Limb (tissue), 2 donors: ENCODE measurements around the gene RXFP4.

Experiments used
- DNase-seq, 2 donors: peaks; one replicate each; pipeline ENCODE4 v3.0.0-alpha.2; 2016; ENCODE audit errors: extremely low spot score in 2 of 2

Gene RXFP4

GRCh38 chr1:155960081-155960745 lies 18.8 kb downstream of the RXFP4 start:
- no peak for DNase-seq

DNA sequence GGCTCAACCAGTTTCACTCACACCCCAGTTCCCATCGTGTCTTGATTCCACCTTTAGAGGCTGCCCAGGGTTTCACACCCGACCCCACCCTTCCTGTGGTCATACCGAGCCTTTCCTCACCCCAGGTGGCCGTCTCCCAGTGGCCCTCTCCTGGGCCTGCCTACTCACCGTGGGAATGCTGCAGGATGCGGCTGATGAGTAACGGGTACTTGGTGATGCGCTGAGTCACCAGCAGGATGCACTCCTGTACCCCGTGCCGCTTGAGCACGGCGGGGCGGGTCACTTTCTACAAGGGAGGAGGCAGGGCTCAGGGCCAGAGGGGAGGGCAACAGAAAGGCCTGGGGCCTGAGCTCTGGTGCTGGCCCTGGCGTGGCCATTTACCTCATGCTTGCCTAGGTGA lies 20.5 kb downstream of the RXFP4 start:
- DNase-seq = no peak

GRCh38 chr1:155962599-155963211 lies 21.3 kb downstream of the RXFP4 start:
- no peak for DNase-seq

DNA sequence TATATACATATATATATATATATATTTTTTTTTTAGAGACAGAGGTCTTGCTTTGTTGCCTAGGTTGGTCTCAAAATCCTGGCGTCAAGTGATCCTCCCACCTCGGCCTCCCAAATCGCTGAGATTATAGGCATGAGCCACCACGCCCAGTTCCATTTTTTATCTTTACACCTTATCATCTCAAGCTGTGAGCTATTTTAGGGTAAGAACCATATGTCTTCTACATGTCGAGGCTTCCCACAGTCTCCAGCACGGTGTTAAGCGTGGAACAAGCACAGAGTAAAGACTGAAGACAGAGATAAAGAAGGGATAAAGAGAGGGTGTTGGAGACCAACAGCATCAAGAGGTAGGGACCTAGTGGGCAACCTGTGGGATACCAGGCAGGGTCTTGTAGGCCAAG lies 22.8 kb downstream of the RXFP4 start:
- no peak for DNase-seq

DNA sequence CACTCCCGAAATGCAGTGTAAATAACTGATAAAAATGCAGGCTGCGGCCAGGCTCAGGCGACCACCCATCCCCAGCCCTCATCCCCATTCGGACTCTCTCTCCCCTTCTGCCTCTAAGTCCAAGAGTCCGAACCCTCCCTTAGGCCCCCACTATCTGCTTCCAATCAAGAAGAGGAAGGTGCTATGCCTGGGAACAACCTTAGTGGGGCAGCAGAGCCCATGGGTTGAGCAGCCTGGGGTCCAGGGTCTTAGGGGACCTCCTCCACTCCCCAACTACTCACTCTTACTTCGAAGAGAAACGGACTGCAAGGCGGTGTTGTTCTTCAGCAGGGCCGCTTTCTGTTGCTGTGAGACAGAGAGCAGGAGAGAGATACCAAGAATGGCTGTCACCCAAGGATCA lies 24.7 kb downstream of the RXFP4 start:
- no peak for DNase-seq

GRCh38 chr1:155966750-155967149 lies 25.3 kb downstream of the RXFP4 start:
- no peak for DNase-seq

DNA sequence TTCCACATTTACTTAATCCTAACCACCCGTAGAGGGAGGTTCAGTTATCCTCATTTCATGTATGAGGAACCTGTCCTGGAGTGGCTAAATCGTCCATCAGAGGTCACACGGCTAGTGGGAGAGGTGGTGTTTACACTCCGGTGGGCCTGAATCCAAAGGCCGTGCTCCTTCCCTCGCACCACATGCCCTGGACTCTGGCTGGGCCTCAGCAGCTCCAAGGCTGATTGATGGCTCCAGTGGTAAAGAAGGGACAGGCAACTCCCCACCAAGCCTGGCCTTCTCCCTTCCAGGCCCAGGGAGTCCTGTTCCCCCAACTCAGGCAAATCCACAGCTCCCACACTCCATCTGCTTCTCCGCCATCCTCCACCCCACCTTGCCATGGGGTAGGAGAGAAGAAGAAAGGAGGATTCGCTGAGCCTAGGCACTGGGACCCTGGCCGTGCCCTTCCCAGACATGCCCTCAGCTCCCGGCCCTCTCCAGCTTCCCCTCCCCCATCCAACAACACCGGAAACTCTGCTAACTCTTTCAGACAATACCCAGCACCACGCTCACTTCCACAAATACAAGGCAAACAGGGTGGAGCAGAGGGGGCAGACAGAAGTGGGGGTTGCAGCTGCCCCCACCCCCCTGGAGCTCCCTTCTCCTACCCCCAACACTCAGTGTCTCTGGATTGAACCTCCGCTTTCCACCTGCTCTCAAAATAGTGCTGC lies 26.1 kb downstream of the RXFP4 start:
- no peak for DNase-seq

DNA sequence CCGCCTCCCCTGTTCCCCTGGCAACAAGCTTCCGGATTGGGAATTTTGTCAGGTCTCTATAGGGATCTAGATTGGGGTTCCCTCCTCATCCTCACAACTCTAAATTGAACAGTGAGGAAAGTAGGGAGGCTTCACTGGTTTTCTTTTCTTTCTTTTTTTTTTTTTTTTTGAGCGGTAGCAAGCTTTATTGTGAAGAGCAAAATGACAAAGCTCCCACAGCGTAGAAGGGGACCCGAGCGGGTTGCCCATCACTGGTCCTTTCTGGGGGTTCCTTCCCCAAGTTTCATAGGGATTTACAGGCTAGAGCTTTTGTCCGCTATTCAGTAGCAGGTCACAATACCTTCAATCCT lies 26.6 kb downstream of the RXFP4 start:
- no peak for DNase-seq

- DNase-seq = peak; percentile 85 to 87
Observed at GRCh38 chr1:155968670-155969069, 27.2 kb downstream of the RXFP4 start.

GRCh38 chr1:155969377-155969791 lies 27.9 kb downstream of the RXFP4 start:
- DNase-seq = no peak

DNA sequence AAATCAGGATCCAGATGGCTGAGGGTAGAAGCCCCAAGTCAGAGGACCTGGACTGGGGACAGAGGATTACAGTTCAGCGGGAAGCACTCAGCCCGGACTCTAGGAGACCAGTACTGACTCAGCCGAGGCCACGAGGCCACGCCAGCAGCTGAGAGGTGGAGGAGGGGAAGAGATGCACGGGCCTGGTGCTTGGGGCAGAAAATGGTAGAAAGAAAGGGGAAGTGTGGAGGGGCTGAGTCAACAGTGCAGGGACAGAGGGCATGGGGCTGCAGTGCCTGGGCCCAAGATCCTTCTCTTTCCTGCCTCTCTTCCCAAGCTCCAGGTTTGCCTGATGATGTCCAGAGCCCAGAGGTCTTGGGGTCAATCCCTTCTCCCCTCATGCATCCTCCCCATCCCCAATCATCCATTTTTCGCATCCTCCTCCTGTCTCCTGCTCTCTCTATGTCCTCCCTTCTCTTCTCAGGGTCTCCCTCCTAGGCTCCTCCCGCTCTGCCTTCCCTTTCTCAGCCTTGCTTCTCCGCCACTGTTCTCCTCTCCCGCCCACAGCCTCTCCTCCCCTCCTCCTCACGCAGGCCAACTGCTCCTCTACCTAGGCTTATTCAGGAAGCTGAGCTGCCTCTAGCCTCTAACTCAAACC lies 29.2 kb downstream of the RXFP4 start:
- DNase-seq = no peak

DNA sequence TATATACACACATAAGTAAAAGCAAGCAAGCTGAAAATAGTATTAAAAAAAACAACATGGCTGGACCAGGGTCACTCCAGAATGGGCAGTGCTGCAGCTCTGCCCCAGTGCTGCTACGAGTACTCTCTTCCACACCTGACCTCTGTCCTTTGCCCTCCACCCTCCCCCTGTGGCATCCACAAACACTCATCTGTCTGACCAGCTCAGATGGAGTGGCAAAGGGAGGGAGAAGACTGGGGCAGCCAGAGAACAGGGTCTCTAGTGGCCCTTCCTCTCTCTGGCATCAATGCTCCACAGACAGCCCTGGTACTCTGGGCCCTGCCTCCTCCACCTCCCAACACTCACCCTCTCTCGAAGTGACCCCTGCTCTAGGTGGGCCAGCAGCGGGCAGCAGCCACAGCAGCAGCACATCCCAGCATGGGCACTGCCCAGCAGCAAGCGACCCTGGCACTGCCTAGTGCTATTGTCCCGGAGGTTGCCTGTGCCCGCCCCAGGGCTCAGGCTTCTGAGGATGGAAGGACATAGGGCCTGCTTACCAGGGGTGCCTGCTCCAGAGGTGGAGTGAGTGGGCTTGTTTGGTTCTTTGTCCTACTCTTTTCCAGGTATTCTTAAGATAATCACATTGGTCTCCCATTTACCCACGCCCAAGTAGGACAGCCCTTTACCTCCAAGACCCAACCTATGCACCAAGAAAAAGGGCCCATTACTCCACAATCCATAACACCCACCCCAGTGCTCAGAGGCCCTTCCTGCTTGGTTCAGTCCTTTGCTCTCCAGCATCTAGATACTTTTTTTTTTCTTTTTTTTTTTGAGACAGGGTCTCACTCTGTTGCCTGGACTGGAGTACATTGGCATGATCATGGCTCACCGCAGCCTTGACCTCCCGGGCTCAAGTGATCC lies 30.7 kb downstream of the RXFP4 start:
- no peak for DNase-seq

GRCh38 chr1:155973723-155974122 lies 32.3 kb downstream of the RXFP4 start:
- no peak for DNase-seq

GRCh38 chr1:155974208-155975115 lies 33.0 kb downstream of the RXFP4 start:
- DNase-seq = no peak

DNA sequence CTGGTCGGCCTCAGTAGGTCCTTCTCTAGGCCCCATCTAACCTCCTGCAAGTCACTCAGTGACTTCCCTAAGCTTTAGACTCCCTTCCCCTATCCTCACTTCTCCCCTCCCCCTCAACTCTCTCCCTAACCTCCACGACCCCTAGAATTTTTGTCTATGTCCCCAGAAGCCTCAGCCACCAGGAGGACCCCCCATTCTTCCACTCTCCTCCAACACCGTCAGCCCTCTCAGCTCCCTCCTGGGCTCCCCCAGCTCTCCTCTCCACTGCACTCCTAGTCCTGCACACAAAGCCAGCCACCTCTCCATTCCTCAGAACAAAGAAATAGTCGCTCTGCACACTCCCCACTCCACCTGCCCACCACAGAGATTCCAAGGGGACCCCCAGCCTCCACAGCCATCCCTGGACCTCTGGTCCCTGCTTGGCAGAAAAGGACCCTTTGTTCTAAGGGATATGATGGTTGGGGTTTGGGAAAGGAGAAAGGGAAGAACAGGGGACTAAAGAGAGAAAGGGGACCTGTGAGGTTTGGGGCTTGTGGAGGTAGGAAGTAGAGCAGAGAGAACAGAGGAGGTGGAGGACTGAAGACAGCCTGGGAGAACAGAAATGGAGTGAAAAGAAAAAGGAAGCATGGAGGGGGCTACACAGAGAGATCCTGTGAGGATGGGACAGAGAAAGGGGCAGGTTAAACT lies 34.1 kb downstream of the RXFP4 start:
- DNase-seq = no peak

DNA sequence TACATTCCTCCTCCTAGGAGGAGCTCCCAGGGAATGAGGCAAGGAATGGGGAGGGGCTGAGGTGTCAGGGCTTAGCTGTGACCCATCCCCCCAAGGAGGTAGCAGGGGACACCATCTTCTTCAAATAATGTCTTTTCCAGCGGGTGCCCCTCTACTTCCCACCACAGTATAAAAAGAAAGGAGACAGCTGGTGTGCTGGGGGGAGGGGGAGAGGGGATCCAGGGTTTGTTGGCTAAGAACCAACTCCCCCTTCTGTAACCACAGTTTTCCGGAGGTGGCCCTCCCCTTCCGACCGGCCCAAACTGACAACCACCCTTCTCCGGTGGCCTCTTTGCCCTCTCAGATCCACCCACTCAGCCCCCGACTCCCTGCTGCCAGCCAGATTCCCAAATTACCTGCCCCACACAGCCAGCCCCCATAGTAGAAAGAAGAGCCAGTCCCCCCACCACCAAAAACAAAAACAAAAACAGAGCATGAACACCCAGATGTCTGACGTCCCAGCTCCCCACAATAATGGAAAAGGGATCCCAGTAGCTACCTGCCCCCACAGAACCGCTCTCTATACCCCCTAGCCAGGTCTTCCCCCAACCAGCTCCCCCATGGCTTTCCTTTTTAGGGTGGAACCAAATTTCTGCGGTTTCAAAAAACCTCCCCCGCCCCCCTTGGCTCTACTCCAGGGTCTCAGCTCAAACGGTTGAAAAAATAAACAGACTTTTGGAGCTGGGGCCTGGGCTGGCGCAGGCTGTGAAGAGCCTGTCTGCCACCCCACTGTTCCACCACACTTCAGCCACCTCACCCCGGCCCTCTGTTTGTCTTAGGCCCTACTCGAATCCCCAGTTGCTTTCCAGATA lies 34.8 kb downstream of the RXFP4 start:
- DNase-seq = peak; percentile 73 to 88

DNA sequence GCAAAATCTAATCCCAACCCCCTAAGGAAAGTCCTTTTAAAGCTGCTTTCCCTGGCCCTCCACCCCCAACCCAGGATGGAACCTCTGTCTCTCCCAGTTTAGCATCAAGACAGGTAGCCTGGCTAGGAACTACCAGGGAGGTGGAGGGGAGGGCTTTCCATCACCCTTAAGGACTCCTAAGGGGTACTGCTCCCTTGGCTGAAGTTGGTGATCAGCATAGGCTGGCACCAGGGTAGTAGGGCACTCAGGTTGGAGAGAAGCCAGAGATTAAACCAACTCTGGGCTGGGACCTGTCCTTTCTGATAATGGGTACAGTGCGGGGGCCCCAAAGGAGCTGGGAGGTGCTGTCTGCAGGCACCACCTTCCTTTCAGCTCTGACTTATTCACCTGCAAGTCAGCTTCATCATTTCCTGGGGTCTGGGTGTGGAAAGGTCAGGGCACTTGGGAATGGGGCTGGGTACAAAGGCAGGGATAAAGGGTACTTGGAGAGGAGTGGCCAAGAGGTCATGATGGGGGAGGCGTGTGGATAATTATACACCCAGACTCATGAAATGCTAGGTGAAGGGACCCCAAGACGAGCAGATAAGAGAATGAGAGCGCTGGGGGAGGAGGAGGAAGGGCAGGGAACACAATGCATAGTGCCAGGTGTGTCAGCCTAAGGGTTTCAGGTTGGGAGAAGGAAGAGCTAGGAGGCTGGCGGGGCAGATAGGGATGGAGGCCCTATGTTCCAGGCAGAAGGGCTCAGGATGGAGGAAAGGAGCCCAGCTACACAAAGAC lies 35.7 kb downstream of the RXFP4 start:
- no peak for DNase-seq

GRCh38 chr1:155977690-155978324 lies 36.4 kb downstream of the RXFP4 start:
- DNase-seq = peak; percentile 58 to 77
